MCF 10A (cell line): ENCODE data around the gene ZDHHC1. TPM values are rescaled to one million over a fixed set of nuclear protein-coding genes. Genes with fewer than 3 reads are reported as not detected.

Experiments
- BruUV-seq: library from RNA; stranded (reverse); fragments of 400-500 nt; replicated peaks from 2 replicates; lab custom pipeline; 2021; lab: Mats Ljungman, UMichigan
- CTCF ChIA-PET: fragments of 300-600 bp; sonication (Branson Sonifier 250); formaldehyde crosslinking; extraction: SDS; loops from one replicate; lab custom pipeline; 2021; ENCODE audit warnings: antibody characterized with exemption, inconsistent platforms; lab: Yijun Ruan, JAX
- POLR2A ChIA-PET: fragments of 300-600, 350-650 bp; sonication (Branson Sonifier 250); formaldehyde crosslinking; extraction: SDS; loops from one replicate; lab custom pipeline; 2020; ENCODE audit warnings: antibody characterized with exemption, inconsistent platforms; lab: Yijun Ruan, JAX
- DNase-seq: peaks from one replicate; pipeline ENCODE4 v3.0.0-alpha.2; 2018; ENCODE audit not compliant: unreplicated experiment
- H3K27ac Mint-ChIP-seq: one replicate; pipeline ENCODE4 v1.8.0; 2022; ENCODE audit warnings: mild to moderate bottlenecking, low read depth, mixed read lengths; ENCODE audit not compliant: unreplicated experiment
- H3K27me3 Mint-ChIP-seq: one replicate; pipeline ENCODE4 v1.8.0; 2022; ENCODE audit warnings: mixed read lengths; ENCODE audit not compliant: insufficient read depth, unreplicated experiment
- H3K36me3 Mint-ChIP-seq: one replicate; pipeline ENCODE4 v1.8.0; 2022; ENCODE audit warnings: mild to moderate bottlenecking, moderate library complexity, mixed read lengths; ENCODE audit not compliant: insufficient read depth, unreplicated experiment
- H3K4me1 Mint-ChIP-seq: one replicate; pipeline ENCODE4 v1.8.0; 2022; ENCODE audit warnings: mixed read lengths; ENCODE audit not compliant: insufficient read depth, unreplicated experiment
- H3K4me3 Mint-ChIP-seq: one replicate; pipeline ENCODE4 v1.8.0; 2022; ENCODE audit warnings: mild to moderate bottlenecking, moderate library complexity, mixed read lengths; ENCODE audit not compliant: unreplicated experiment
- H3K9me3 Mint-ChIP-seq: one replicate; pipeline ENCODE4 v1.8.0; 2022; ENCODE audit warnings: mixed read lengths; ENCODE audit not compliant: unreplicated experiment
- CTCF ChIP-seq: fragments of 200-600 bp; IDR thresholded peaks from one replicate; pipeline ENCODE4 v1.8.0; 2022; ENCODE audit warnings: antibody characterized with exemption, mild to moderate bottlenecking; ENCODE audit not compliant: unreplicated experiment
- intact Hi-C: fragments of 100-400 bp; cut with micrococcal nuclease; formaldehyde crosslinking; loops from 2 replicates; pipeline ENCODE4 v1.14.1; 2022
- total RNA-seq: library from RNA; stranded (reverse); gene quantifications from 2 replicates; pipeline ENCODE4 v1.2.3, GENCODE V29; 2022

ZDHHC1 gene
- total RNA-seq, 1 experiment from 2014 or later: 5.9 TPM

GRCh38 chr16:67457611-67458010 lies 41.3 kb upstream of the ZDHHC1 start:
- H3K9me3 Mint-ChIP-seq: no peaks in the 10 kb centered on the region
- H3K4me3 Mint-ChIP-seq: no peak overlapping the region
- ChIA-PET POLR2A (no interaction called here), CTCF (interaction anchor here (1.5 to 2.1 kb wide), 2 partner anchors 8 to 22 kb away, joined by 6 to 12 read pairs; no protein-coding TSS in a partner anchor)
- TF ChIP-seq CTCF: no peak
- H3K27me3 Mint-ChIP-seq: no peaks in the 10 kb centered on the region
- intact Hi-C loops: no loop called here
- no peak for DNase-seq
- peaks cover 22% of the 10 kb centered on the region for H3K4me1 Mint-ChIP-seq
- BruUV-seq: no TSS peak
- H3K27ac Mint-ChIP-seq: no peak overlapping the region
- H3K36me3 Mint-ChIP-seq: peaks cover 31% of the 10 kb centered on the region

GRCh38 chr16:67456391-67457081 lies 40.3 kb upstream of the ZDHHC1 start:
- peak; percentile 32 for TF ChIP-seq CTCF
- BruUV-seq: no TSS peak
- no peak overlapping the region for H3K4me3 Mint-ChIP-seq
- no peaks in the 10 kb centered on the region for H3K9me3 Mint-ChIP-seq
- no peak overlapping the region for H3K27ac Mint-ChIP-seq
- intact Hi-C loops: no loop called here
- peaks cover 30% of the 10 kb centered on the region for H3K36me3 Mint-ChIP-seq
- POLR2A ChIA-PET: interaction anchor here (0.6 to 1.2 kb wide), 2 partner anchors 15 to 21 kb away, joined by 3 read pairs; no protein-coding TSS in a partner anchor
- H3K4me1 Mint-ChIP-seq: peaks cover 12% of the 10 kb centered on the region
- DNase-seq: peak; percentile 25
- CTCF ChIA-PET: interaction anchor here (0.6 to 2.1 kb wide), 7 partner anchors 9 to 184 kb away, joined by 3 to 12 read pairs (median 4); no protein-coding TSS in a partner anchor
- H3K27me3 Mint-ChIP-seq: no peaks in the 10 kb centered on the region

- no peak for DNase-seq
- intact Hi-C loops: no loop called here
- peaks cover 31% of the 10 kb centered on the region for H3K36me3 Mint-ChIP-seq
- H3K4me3 Mint-ChIP-seq: no peak overlapping the region
- ChIA-PET POLR2A (no interaction called here), CTCF (interaction anchor here (0.7 to 1.5 kb wide), 4 partner anchors 27 to 194 kb away, joined by 3 to 6 read pairs (median 4); no protein-coding TSS in a partner anchor)
- no peaks in the 10 kb centered on the region for H3K27me3 Mint-ChIP-seq
- no peaks in the 10 kb centered on the region for H3K9me3 Mint-ChIP-seq
- no peak for TF ChIP-seq CTCF
- no TSS peak for BruUV-seq
- no peak overlapping the region for H3K27ac Mint-ChIP-seq
- H3K4me1 Mint-ChIP-seq: peaks cover 12% of the 10 kb centered on the region
Measured at GRCh38 chr16:67454852-67455251, 38.6 kb upstream of the ZDHHC1 start.

GRCh38 chr16:67454104-67454503 lies 37.8 kb upstream of the ZDHHC1 start:
- Mint-ChIP-seq H3K27ac (no peak overlapping the region), H3K27me3 (no peaks in the 10 kb centered on the region), H3K4me1 (peaks cover 12% of the 10 kb centered on the region), H3K9me3 (no peaks in the 10 kb centered on the region), H3K36me3 (peaks cover 30% of the 10 kb centered on the region), H3K4me3 (no peak overlapping the region)
- BruUV-seq: no TSS peak
- ChIA-PET POLR2A (no interaction called here), CTCF (interaction anchor here (1.0 to 1.5 kb wide), 2 partner anchors 26 to 194 kb away, joined by 4 to 6 read pairs; no protein-coding TSS in a partner anchor)
- DNase-seq: no peak
- no peak for TF ChIP-seq CTCF
- intact Hi-C loops: no loop called here
